ENCODE data around the gene MRFAP1L1. TPM values are rescaled to one million over a fixed set of nuclear protein-coding genes. Genes with fewer than 3 reads are reported as not detected.
"Not testable (repeated sequence)": the region's sequence is repeated elsewhere in the genome, so short reads cannot be mapped to it uniquely, and the experiment has no call there.

Gene MRFAP1L1
- total and polyA plus RNA-seq, 2 donors (not counting 1 experiment from before 2014, with no cell fraction given): 12.5 to 57.2 TPM

DNA sequence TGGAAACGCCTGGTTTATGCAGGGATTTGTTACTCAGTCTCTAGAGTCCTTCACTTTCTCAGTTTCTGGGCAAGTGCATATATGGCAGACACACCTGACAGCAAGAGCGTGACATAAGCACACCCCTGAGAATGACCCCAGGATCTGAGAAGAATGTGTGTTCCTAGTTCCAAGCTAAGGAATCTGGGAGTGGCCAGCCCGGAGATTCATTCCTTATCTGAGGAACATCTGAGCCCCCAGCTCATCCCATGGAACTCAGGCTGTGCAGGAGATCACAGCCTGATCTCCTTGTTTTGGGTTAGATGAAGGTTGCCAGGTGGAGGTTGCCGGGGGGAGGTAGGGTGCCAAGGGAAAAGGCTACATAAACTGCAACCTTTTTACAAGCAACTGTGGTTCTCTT is 49.1 kb upstream of the MRFAP1L1 start:
- no peak for ATAC-seq (ENCODE audit: low read depth)
- CTCF ChIA-PET: no interaction called here
- TF ChIP-seq, protein P1, sequence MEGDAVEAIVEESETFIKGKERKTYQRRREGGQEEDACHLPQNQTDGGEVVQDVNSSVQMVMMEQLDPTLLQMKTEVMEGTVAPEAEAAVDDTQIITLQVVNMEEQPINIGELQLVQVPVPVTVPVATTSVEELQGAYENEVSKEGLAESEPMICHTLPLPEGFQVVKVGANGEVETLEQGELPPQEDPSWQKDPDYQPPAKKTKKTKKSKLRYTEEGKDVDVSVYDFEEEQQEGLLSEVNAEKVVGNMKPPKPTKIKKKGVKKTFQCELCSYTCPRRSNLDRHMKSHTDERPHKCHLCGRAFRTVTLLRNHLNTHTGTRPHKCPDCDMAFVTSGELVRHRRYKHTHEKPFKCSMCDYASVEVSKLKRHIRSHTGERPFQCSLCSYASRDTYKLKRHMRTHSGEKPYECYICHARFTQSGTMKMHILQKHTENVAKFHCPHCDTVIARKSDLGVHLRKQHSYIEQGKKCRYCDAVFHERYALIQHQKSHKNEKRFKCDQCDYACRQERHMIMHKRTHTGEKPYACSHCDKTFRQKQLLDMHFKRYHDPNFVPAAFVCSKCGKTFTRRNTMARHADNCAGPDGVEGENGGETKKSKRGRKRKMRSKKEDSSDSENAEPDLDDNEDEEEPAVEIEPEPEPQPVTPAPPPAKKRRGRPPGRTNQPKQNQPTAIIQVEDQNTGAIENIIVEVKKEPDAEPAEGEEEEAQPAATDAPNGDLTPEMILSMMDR (IDR thresholded peaks at IDR 0.05): no peak
- no peak for TF ChIP-seq EZH2 (IDR thresholded peaks at IDR 0.05; ENCODE audit: borderline replicate concordance, insufficient read depth, low read depth, low read length, poor library complexity, severe bottlenecking)
- DNase-seq: no peak
- POLR2A ChIA-PET: no interaction called here
- no peak overlapping the region for H3K4me2 ChIP-seq (replicated peaks; ENCODE audit: low read depth, low read length, poor library complexity, severe bottlenecking)
- H3K27ac ChIP-seq (ENCODE audit: low read length in 2 of 2): no peak overlapping the region
- no peaks in the 10 kb centered on the region for H4K20me1 ChIP-seq (ENCODE audit: control insufficient read depth, insufficient read depth, low read length, poor library complexity, severe bottlenecking)
- H3K4me1 ChIP-seq (ENCODE audit: control insufficient read depth in 2 of 2, insufficient read depth in 2 of 2, low read length in 2 of 2): no peaks in the 10 kb centered on the region
- H3K4me3 ChIP-seq (ENCODE audit: control extremely low read depth in 1 of 5, extremely low read depth in 1 of 5, insufficient read depth in 1 of 5, low read depth in 2 of 5, low read length in 4 of 5): no peak overlapping the region
- H3K4me3 Mint-ChIP-seq: no peak overlapping the region
- no peaks in the 10 kb centered on the region for H3K9me3 ChIP-seq (ENCODE audit: control extremely low read depth in 1 of 3, control insufficient read depth in 2 of 3, insufficient read depth in 1 of 3, low read length in 2 of 3)
- H3K27ac Mint-ChIP-seq: no peak overlapping the region
- no peak overlapping the region for H3K9ac ChIP-seq (ENCODE audit: low read length)
- H2AFZ ChIP-seq (ENCODE audit: insufficient read depth, low read depth, low read length, poor library complexity, severe bottlenecking): no peak overlapping the region
- no peaks in the 10 kb centered on the region for H3K79me2 ChIP-seq (ENCODE audit: control insufficient read depth, insufficient read depth, low read length)
- 96% methylated on average over 2 of the region's 4 CpGs for WGBS (ENCODE audit: insufficient coverage)
- no peaks in the 10 kb centered on the region for H3K4me1 Mint-ChIP-seq
- peaks cover 0 to 4% (median 0%) of the 10 kb centered on the region in 4 experiments for H3K27me3 ChIP-seq (replicated peaks in 1 of 4; ENCODE audit: control extremely low read depth in 1 of 4, control insufficient read depth in 3 of 4, insufficient read depth in 4 of 4, low read length in 3 of 4)
- H3K36me3 ChIP-seq (replicated peaks in 1 of 2; ENCODE audit: control extremely low read depth in 1 of 2, control insufficient read depth in 1 of 2, extremely low read depth in 1 of 2, insufficient read depth in 2 of 2, low read length in 1 of 2): no peaks in the 10 kb centered on the region
- peaks cover 22% of the 10 kb centered on the region for H3K27me3 Mint-ChIP-seq
- intact Hi-C loops (cut with micrococcal nuclease): no loop called here
- no peaks in the 10 kb centered on the region for H3K9me3 Mint-ChIP-seq (ENCODE audit: insufficient read depth)

DNA sequence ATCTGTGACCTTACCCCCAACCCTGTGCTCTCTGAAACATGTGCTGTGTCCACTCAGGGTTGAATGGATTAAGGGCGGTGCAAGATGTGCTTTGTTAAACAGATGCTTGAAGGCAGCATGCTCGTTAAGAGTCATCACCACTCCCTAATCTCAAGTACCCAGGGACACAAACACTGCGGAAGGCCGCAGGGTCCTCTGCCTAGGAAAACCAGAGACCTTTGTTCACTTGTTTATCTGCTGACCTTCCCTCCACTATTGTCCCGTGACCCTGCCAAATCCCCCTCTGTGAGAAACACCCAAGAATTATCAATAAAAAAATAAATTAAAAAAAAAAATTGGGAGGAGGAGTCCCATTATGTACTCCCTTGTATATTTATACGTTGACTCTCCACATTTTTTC is 46.7 kb upstream of the MRFAP1L1 start:
- H3K27me3 Mint-ChIP-seq: peaks cover 12% of the 10 kb centered on the region
- H3K4me3 ChIP-seq (ENCODE audit: control extremely low read depth in 1 of 5, extremely low read depth in 1 of 5, insufficient read depth in 1 of 5, low read depth in 2 of 5, low read length in 4 of 5); H3K4me2 ChIP-seq (replicated peaks; ENCODE audit: low read depth, low read length, poor library complexity, severe bottlenecking); H3K4me3 Mint-ChIP-seq; intact Hi-C loops (cut with micrococcal nuclease); H3K9me3 Mint-ChIP-seq (ENCODE audit: insufficient read depth); H3K27me3 ChIP-seq (replicated peaks in 1 of 4; ENCODE audit: control extremely low read depth in 1 of 4, control insufficient read depth in 3 of 4, insufficient read depth in 4 of 4, low read length in 3 of 4); H4K20me1 ChIP-seq (ENCODE audit: control insufficient read depth, insufficient read depth, low read length, poor library complexity, severe bottlenecking); H3K4me1 ChIP-seq (ENCODE audit: control insufficient read depth in 2 of 2, insufficient read depth in 2 of 2, low read length in 2 of 2); CTCF ChIA-PET; H3K27ac ChIP-seq (ENCODE audit: low read length in 2 of 2); H3K4me1 Mint-ChIP-seq; H3K9me3 ChIP-seq (ENCODE audit: control extremely low read depth in 1 of 3, control insufficient read depth in 2 of 3, insufficient read depth in 1 of 3, low read length in 2 of 3); H2AFZ ChIP-seq (ENCODE audit: insufficient read depth, low read depth, low read length, poor library complexity, severe bottlenecking); ATAC-seq (ENCODE audit: low read depth); H3K36me3 ChIP-seq (replicated peaks in 1 of 2; ENCODE audit: control extremely low read depth in 1 of 2, control insufficient read depth in 1 of 2, extremely low read depth in 1 of 2, insufficient read depth in 2 of 2, low read length in 1 of 2); H3K79me2 ChIP-seq (ENCODE audit: control insufficient read depth, insufficient read depth, low read length); POLR2A ChIA-PET; H3K27ac Mint-ChIP-seq; H3K9ac ChIP-seq (ENCODE audit: low read length); DNase-seq: not testable (repeated sequence)
- 86% methylated on average over 1 of the region's 6 CpGs for WGBS (ENCODE audit: insufficient coverage)
